Cardiac muscle cell (in vitro differentiated cells and primary cell): ENCODE measurements around the gene NCKIPSD. TPM values are rescaled to one million over a fixed set of nuclear protein-coding genes. Genes with fewer than 3 reads are reported as not detected.

ENCODE experiments used
- DNase-seq, 2 donors: peaks; one replicate each; pipeline versions ENCODE4 v3.0.0 to v3.0.0-alpha.2; 2010 to 2017; ENCODE audit warnings: low read depth in 1 of 2, low spot score in 1 of 2
- H3K27ac ChIP-seq: fragments of 200-600 bp; sonication (generic); 2 replicates; pipeline ENCODE4 v1.5.1; 2016
- H3K27me3 ChIP-seq: fragments of 200-600 bp; sonication (generic); 2 replicates; pipeline ENCODE4 v1.6.0; 2016; ENCODE audit warnings: control low read depth
- H3K36me3 ChIP-seq: fragments of 200-600 bp; sonication (generic); 2 replicates; pipeline ENCODE4 v1.5.1; 2016; ENCODE audit warnings: control low read depth
- H3K4me1 ChIP-seq: fragments of 200-600 bp; sonication (generic); 2 replicates; pipeline ENCODE4 v1.8.1; 2017; ENCODE audit warnings: low read depth, mild to moderate bottlenecking, mixed run types
- H3K4me3 ChIP-seq: fragments of 200-600 bp; sonication (generic); 2 replicates; pipeline ENCODE4 v1.5.1; 2016; ENCODE audit warnings: mild to moderate bottlenecking
- H3K9me3 ChIP-seq: fragments of 200-600 bp; sonication (generic); 2 replicates; pipeline ENCODE4 v1.5.1; 2017; ENCODE audit warnings: low read depth, mild to moderate bottlenecking, control low read depth
- CTCF ChIP-seq: IDR thresholded peaks from 2 replicates; pipeline ENCODE4 v1.5.1; 2012; ENCODE audit warnings: low read depth, mild to moderate bottlenecking, low read length
- polyA plus RNA-seq: library from polyadenylated mRNA; unstranded; fragments of >200 nt; fragmentation: Nextera tagmentation; extraction: Ambion mirVana; gene quantifications from 2 replicates; pipeline ENCODE4 v1.2.1, GENCODE V29; 2016
- total RNA-seq: library from RNA; depleted of rRNA; stranded (reverse); fragments of >200 nt; gene quantifications from 2 replicates; pipeline ENCODE4 v1.2.3, GENCODE V29; 2016

Gene NCKIPSD
- total and polyA plus RNA-seq, 2 experiments from 2014 or later = 51.7 to 68.7 TPM

- Histone ChIP-seq H3K9me3 (no peaks in the 10 kb centered on the region), H3K4me3 (no peak overlapping the region), H3K36me3 (peaks cover 4% of the 10 kb centered on the region), H3K4me1 (peaks cover 24% of the 10 kb centered on the region), H3K27me3 (no peaks in the 10 kb centered on the region), H3K27ac (no peak overlapping the region)
- TF ChIP-seq CTCF = no peak
- DNase-seq = no peak
These were observed 52.5 kb downstream of the NCKIPSD start for GRCh38 chr3:48633256-48633655.

- H3K27ac ChIP-seq = no peak overlapping the region
- peaks cover 12% of the 10 kb centered on the region for H3K36me3 ChIP-seq
- no peaks in the 10 kb centered on the region for H3K9me3 ChIP-seq
- TF ChIP-seq CTCF = no peak
- H3K27me3 ChIP-seq = no peaks in the 10 kb centered on the region
- DNase-seq = no peak
- H3K4me3 ChIP-seq = no peak overlapping the region
- H3K4me1 ChIP-seq = peaks cover 12% of the 10 kb centered on the region
These were observed 53.9 kb downstream of the NCKIPSD start for GRCh38 chr3:48631516-48632448.

- TF ChIP-seq CTCF = no peak
- H3K4me3 ChIP-seq = no peak overlapping the region
- H3K27me3 ChIP-seq = no peaks in the 10 kb centered on the region
- H3K4me1 ChIP-seq = peaks cover 7% of the 10 kb centered on the region
- H3K27ac ChIP-seq = no peak overlapping the region
- H3K36me3 ChIP-seq = peaks cover 12% of the 10 kb centered on the region
- no peaks in the 10 kb centered on the region for H3K9me3 ChIP-seq
- no peak for DNase-seq
These were observed 54.9 kb downstream of the NCKIPSD start for GRCh38 chr3:48630833-48631232.

GRCh38 chr3:48630407-48630806 lies 55.3 kb downstream of the NCKIPSD start:
- Histone ChIP-seq H3K4me3 (no peak overlapping the region), H3K27ac (no peak overlapping the region), H3K27me3 (no peaks in the 10 kb centered on the region), H3K36me3 (peaks cover 12% of the 10 kb centered on the region), H3K4me1 (peaks cover 7% of the 10 kb centered on the region), H3K9me3 (no peaks in the 10 kb centered on the region)
- TF ChIP-seq CTCF = no peak
- no peak for DNase-seq

GRCh38 chr3:48629894-48630293 lies 55.8 kb downstream of the NCKIPSD start:
- TF ChIP-seq CTCF = no peak

More at GRCh38 chr3:48629894-48630293, 55.8 kb downstream of the NCKIPSD start:
- H3K36me3 ChIP-seq = peaks cover 12% of the 10 kb centered on the region
- H3K27ac ChIP-seq = no peak overlapping the region
- no peaks in the 10 kb centered on the region for H3K27me3 ChIP-seq
- H3K4me1 ChIP-seq = peaks cover 7% of the 10 kb centered on the region
- H3K4me3 ChIP-seq = no peak overlapping the region
- DNase-seq = no peak
- no peaks in the 10 kb centered on the region for H3K9me3 ChIP-seq
